C4-2B (cell line): ENCODE measurements around the gene TPI1.
A peak's percentile ranks its signal among the peaks of the same experiment; 100 is the strongest.

Source experiments
- CTCF ChIP-seq: fragments of 450-650 bp; conservative IDR thresholded peaks from 2 replicates; pipeline ENCODE4 v1.5.1; 2017; ENCODE audit warnings: mild to moderate bottlenecking
- ZFX ChIP-seq: fragments of 450-650 bp; IDR thresholded peaks from 2 replicates; pipeline ENCODE4 v1.6.1; 2017

GRCh38 chr12:6867413-6868210, at the start of gene TPI1:
- TF ChIP-seq CTCF (no peak), ZFX (peak; percentile 83)
